HepG2 (cell line): Measurements from ENCODE around the gene IZUMO4. TPM values are rescaled to one million over a fixed set of nuclear protein-coding genes. Genes with fewer than 3 reads are reported as not detected.

Experiments used
- ATAC-seq: fragments of 200-7000 bp; cut with Tn5 transposase; 3 replicates; pipeline ENCODE4 v1.9.1; 2020; ENCODE audit warnings: mild to moderate bottlenecking, moderate library complexity
- BruUV-seq: library from RNA; stranded (reverse); fragments of 400-500 nt; replicated peaks from 2 replicates; lab custom pipeline; 2021; lab: Mats Ljungman, UMichigan
- CTCF ChIA-PET: fragments of 300-600 bp; formaldehyde crosslinking; extraction: SDS; loops from one replicate; lab custom pipeline; 2021; ENCODE audit warnings: low total read pairs, inconsistent platforms, low intra/inter-chr PET ratio; lab: Yijun Ruan, JAX
- POLR2A ChIA-PET: fragments of 350-600 bp; sonication (Branson Sonifier 250); formaldehyde crosslinking; loops from one replicate; lab custom pipeline; 2020; ENCODE audit warnings: antibody characterized with exemption, inconsistent platforms; lab: Yijun Ruan, JAX
- DNase-seq: peaks from one replicate; pipeline ENCODE4 v3.0.0-alpha.2; 2015; ENCODE audit warnings: low spot score
- FAIRE-seq: peaks from 3 replicates; lab custom pipeline; 2011; peaks lifted over from hg19 to GRCh38; lab: Jason Lieb, UNC
- H2AFZ ChIP-seq: one replicate; pipeline ENCODE4 v1.6.1; 2011; ENCODE audit warnings: low read length, inconsistent platforms
- H3K27ac ChIP-seq: fragments of 300-600 bp; 3 replicates; pipeline ENCODE4 v1.8.0; 2011; ENCODE audit warnings: mixed run types, mild to moderate bottlenecking, mixed read lengths, low read length, inconsistent platforms; ENCODE audit not compliant: insufficient read depth; ENCODE audit errors: extremely low read length
- H3K27me3 ChIP-seq, 2 experiments: fragments of 200-600 bp in 1 of 2; 2 replicates in 1 of 2; 3 replicates in 1 of 2; pipeline versions ENCODE4 v1.6.0 to v1.8.0; 2011; ENCODE audit warnings: low read length in 2 of 2, mild to moderate bottlenecking in 2 of 2, moderate library complexity in 2 of 2, inconsistent platforms in 1 of 2; ENCODE audit not compliant: insufficient read depth in 2 of 2, control insufficient read depth in 1 of 2
- H3K36me3 ChIP-seq, 2 experiments: fragments of 200-600 bp in 1 of 2; replicated peaks in 1 of 2; 2 replicates in 1 of 2; 3 replicates in 1 of 2; pipeline versions ENCODE4 v1.5.1 to v1.8.0; 2011; ENCODE audit warnings: low read length in 2 of 2, inconsistent platforms in 1 of 2; ENCODE audit not compliant: insufficient read depth in 2 of 2, control insufficient read depth in 1 of 2
- H3K4me1 ChIP-seq: 2 replicates; pipeline ENCODE4 v1.5.1; 2012; ENCODE audit warnings: low read length, inconsistent platforms; ENCODE audit not compliant: insufficient read depth
- H3K4me2 ChIP-seq: 2 replicates; pipeline ENCODE4 v1.6.0; 2011; ENCODE audit warnings: low read depth, low read length, inconsistent platforms
- H3K4me3 ChIP-seq, 3 experiments: fragments of 200-600 bp in 1 of 3; sonication (generic), shearing (Covaris generic) in 1 of 3; replicated peaks in 1 of 3; 2 replicates each; pipeline ENCODE4 v1.5.1; 2011 to 2016; ENCODE audit warnings: low read length in 3 of 3, inconsistent platforms in 2 of 3, low read depth in 2 of 3, mild to moderate bottlenecking in 2 of 3, control low read depth in 1 of 3, mixed read lengths in 1 of 3; ENCODE audit not compliant: insufficient read depth in 1 of 3
- H3K79me2 ChIP-seq: one replicate; pipeline ENCODE4 v1.6.1; 2011; ENCODE audit warnings: low read length, inconsistent platforms; ENCODE audit not compliant: insufficient read depth
- H3K9ac ChIP-seq: 2 replicates; pipeline ENCODE4 v1.6.0; 2011; ENCODE audit warnings: mild to moderate bottlenecking, low read depth, low read length, inconsistent platforms; ENCODE audit not compliant: insufficient read depth
- H3K9me3 ChIP-seq: 2 replicates; pipeline ENCODE4 v1.5.1; 2012; ENCODE audit warnings: mild to moderate bottlenecking, low read length
- H4K20me1 ChIP-seq: 2 replicates; pipeline ENCODE4 v1.6.0; 2011; ENCODE audit warnings: inconsistent platforms, mild to moderate bottlenecking, low read length, moderate library complexity; ENCODE audit not compliant: insufficient read depth
- AGO2 ChIP-seq: fragments of 200-400 bp; formaldehyde crosslinking; optimal IDR thresholded peaks from 2 replicates; pipeline ENCODE3; 2017; ENCODE audit warnings: mild to moderate bottlenecking, low read depth, low read length, moderate library complexity
- FOSL2 ChIP-seq: sonication (generic); formaldehyde crosslinking; IDR thresholded peaks from 2 replicates; pipeline ENCODE4 v1.4.0; 2020; ENCODE audit warnings: missing genetic modification reagents
- MED1 ChIP-seq: sonication (generic); formaldehyde crosslinking; IDR thresholded peaks from 2 replicates; pipeline ENCODE4 v1.4.0; 2020; ENCODE audit warnings: missing genetic modification reagents
- RBM22 ChIP-seq: fragments of 200-400 bp; formaldehyde crosslinking; optimal IDR thresholded peaks from 2 replicates; pipeline ENCODE3; 2017; ENCODE audit warnings: mild to moderate bottlenecking, low read length, moderate library complexity
- RFX5 ChIP-seq: IDR thresholded peaks from 2 replicates; pipeline ENCODE4 v1.6.1; 2011; ENCODE audit warnings: low read depth, low read length, improper control_type of control experiment
- SETDB1 ChIP-seq: sonication (generic); formaldehyde crosslinking; IDR thresholded peaks from 2 replicates; pipeline ENCODE4 v1.5.1; 2020; ENCODE audit warnings: missing genetic modification reagents, mild to moderate bottlenecking, borderline replicate concordance
- SP1 ChIP-seq, 2 experiments: fragments of 450-650 bp in 1 of 2; sonication (generic) in 1 of 2; formaldehyde crosslinking in 1 of 2; IDR thresholded peaks; 2 replicates each; pipeline versions ENCODE4 v1.4.0 to v1.6.1; 2016 to 2020; ENCODE audit warnings: missing genetic modification reagents in 1 of 2
- WGBS: methylation state at CpG from one replicate; pipeline ENCODE4 v1.1.6; 2017; ENCODE audit warnings: low lambda C conversion rate; 5-methylcytosine and 5-hydroxymethylcytosine counted together
- in situ Hi-C: cut with HindIII; loops from 2 replicates; pipeline ENCODE4 v1.10.0; 2017; ENCODE audit warnings: low pct_unique_long_range_greater_than_20kb; ENCODE audit not compliant: extremely low pct_ligation_motif_present
- intact Hi-C: fragments of 100-400 bp; cut with micrococcal nuclease; formaldehyde crosslinking; loops from one replicate; pipeline ENCODE4 v1.10.0; 2022; ENCODE audit not compliant: unreplicated experiment
- polyA plus RNA-seq, 8 experiments: library from polyadenylated mRNA; depleted of rRNA in 3 of 8; stranded (reverse) in 7 of 8; unstranded in 1 of 8; fragments of >200 nt; fragmentation: Illumina TruSeq in 4 of 8; extraction: Trizol in 4 of 8; gene quantifications; 2 replicates each; pipeline versions ENCODE4 v1.2.1 to v1.2.3, GENCODE V29; 2011 to 2016; ENCODE audit warnings: low read depth in 4 of 8, missing spikeins in 1 of 8, mixed read lengths in 1 of 8; ENCODE audit not compliant: insufficient read depth in 1 of 8
- total RNA-seq, 5 experiments: library from RNA; depleted of rRNA; stranded (reverse); fragments of >200 nt; fragmentation: Illumina TruSeq; extraction: Trizol; gene quantifications; 2 replicates each; pipeline ENCODE4 v1.2.3, GENCODE V29; 2016; ENCODE audit warnings: low read depth in 1 of 5
- TF ChIP-seq, protein P1 (sequence below): sonication (generic); formaldehyde crosslinking; IDR thresholded peaks from 2 replicates; pipeline ENCODE4 v1.8.0; 2022; ENCODE audit warnings: mild to moderate bottlenecking, missing genetic modification reagents, moderate library complexity

IZUMO4 gene
- total and polyA plus RNA-seq, 2 of the 13 experiments (the other 11 are each of a cell fraction or from before 2014, with no cell fraction given) = 0.77 to 3.9 TPM

DNA sequence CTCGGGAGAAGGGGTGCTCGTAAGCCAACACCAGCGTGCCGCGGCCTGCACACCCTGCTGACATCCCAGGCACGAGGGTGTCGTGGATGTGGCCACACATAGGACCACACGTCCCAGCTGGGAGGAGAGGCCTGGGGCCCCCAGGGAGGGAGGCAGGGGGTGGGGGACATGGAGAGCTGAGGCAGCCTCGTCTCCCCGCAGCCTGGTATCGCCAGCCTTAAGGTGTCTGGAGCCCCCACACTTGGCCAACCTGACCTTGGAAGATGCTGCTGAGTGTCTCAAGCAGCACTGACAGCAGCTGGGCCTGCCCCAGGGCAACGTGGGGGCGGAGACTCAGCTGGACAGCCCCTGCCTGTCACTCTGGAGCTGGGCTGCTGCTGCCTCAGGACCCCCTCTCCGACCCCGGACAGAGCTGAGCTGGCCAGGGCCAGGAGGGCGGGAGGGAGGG is 2.4 kb downstream of the IZUMO4 start:
- in situ Hi-C loops (no loop called here), intact Hi-C loops (no loop called here)
- H3K27ac ChIP-seq = no peak overlapping the region
- DNase-seq (no peak), ATAC-seq (no peak), FAIRE-seq (no peak)
- ChIA-PET CTCF (no interaction called here), POLR2A (interaction anchor here (1.1 kb wide), 1 partner anchor 39 kb away, joined by 3 read pairs; no protein-coding TSS in a partner anchor)
- peaks cover 11% of the 10 kb centered on the region for H3K79me2 ChIP-seq
- TF ChIP-seq AGO2 = peak; percentile 50
- no peak for TF ChIP-seq FOSL2
- TF ChIP-seq RBM22 = peak; percentile 39
- no TSS peak for BruUV-seq
- H2AFZ ChIP-seq = no peak overlapping the region
- WGBS = 97% methylated on average over 6 of the region's 16 CpGs
- H3K9ac ChIP-seq = no peak overlapping the region
- no peak overlapping the region for H3K4me3 ChIP-seq
- no peak overlapping the region for H3K4me2 ChIP-seq
- H4K20me1 ChIP-seq = peaks cover 8% of the 10 kb centered on the region; the same call in 1 of the 2 replicates
- peaks cover 16 to 27% of the 10 kb centered on the region in 2 experiments for H3K36me3 ChIP-seq
- H3K9me3 ChIP-seq = no peaks in the 10 kb centered on the region
- peaks cover 37% of the 10 kb centered on the region for H3K4me1 ChIP-seq
- no peaks in the 10 kb centered on the region for H3K27me3 ChIP-seq

DNA sequence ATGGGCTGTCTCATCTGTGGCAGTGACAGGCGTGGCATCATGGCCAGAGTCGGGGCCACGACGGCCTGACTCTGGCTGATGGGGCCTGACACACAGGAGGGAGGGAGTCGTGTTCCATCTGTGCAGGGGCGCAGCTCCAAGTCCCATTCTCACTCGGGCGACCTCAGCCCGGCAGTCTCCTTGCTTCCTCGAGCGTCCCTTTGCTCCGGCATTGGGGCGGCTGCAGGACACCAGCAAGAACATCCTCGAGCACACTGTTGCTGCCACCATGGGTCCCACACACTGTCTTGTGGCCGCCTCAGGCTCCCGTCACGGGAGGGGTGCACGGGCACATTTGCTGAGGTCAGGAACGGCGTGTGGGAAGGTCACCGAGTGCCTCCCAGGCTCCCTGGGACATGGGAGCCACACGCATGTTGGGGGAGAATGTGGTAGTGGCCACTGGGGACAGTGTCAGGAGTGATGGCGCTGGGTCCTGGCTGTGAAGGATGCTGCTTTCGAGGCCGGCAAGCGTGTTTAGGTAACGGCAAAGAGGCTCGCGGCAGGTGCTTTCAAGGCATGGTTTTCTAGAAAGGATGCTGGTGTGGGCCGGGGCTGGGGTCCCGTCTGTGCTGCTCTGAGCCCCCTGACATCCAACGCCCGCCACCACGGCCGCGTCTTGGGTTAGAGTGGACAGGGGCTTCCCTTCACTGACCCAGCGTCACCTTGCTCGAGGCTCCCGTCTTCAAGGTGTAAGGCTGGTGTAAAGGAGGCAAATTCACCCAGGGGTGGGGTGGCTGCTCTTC is 3.4 kb downstream of the IZUMO4 start:
- H3K36me3 ChIP-seq = peaks cover 19 to 27% of the 10 kb centered on the region in 2 experiments
- H2AFZ ChIP-seq = no peak overlapping the region
- ATAC-seq (no peak), DNase-seq (no peak), FAIRE-seq (no peak)
- in situ Hi-C loops = no loop called here
- BruUV-seq = no TSS peak
- peaks cover 11% of the 10 kb centered on the region; the same call in 1 of the 2 replicates for H4K20me1 ChIP-seq
- H3K9ac ChIP-seq = no peak overlapping the region
- ChIA-PET POLR2A (no interaction called here), CTCF (no interaction called here)
- no peaks in the 10 kb centered on the region for H3K27me3 ChIP-seq
- H3K4me1 ChIP-seq = peaks cover 31% of the 10 kb centered on the region
- no peaks in the 10 kb centered on the region for H3K9me3 ChIP-seq
- intact Hi-C loops = no loop called here
- peaks cover 9% of the 10 kb centered on the region for H3K79me2 ChIP-seq
- no peak overlapping the region for H3K27ac ChIP-seq
- no peak overlapping the region for H3K4me2 ChIP-seq
- no peak overlapping the region for H3K4me3 ChIP-seq
- 95% methylated on average over 27 of the region's 39 CpGs for WGBS
- no peak for TF ChIP-seq RFX5
- TF ChIP-seq SP1 (IDR thresholded peaks at IDR 0.05) = no peak
- TF ChIP-seq SP1 (CRISPR knock-in tag; IDR thresholded peaks at IDR 0.05) = no peak
- no peak for TF ChIP-seq SETDB1 (CRISPR knock-in tag)
- TF ChIP-seq, protein P1, sequence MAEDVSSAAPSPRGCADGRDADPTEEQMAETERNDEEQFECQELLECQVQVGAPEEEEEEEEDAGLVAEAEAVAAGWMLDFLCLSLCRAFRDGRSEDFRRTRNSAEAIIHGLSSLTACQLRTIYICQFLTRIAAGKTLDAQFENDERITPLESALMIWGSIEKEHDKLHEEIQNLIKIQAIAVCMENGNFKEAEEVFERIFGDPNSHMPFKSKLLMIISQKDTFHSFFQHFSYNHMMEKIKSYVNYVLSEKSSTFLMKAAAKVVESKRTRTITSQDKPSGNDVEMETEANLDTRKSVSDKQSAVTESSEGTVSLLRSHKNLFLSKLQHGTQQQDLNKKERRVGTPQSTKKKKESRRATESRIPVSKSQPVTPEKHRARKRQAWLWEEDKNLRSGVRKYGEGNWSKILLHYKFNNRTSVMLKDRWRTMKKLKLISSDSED (CRISPR knock-in tag) = no peak
- no peak for TF ChIP-seq MED1 (CRISPR knock-in tag)
